H7 (cell line): ENCODE measurements around the gene MDM2. TPM values are rescaled to one million over a fixed set of nuclear protein-coding genes. Genes with fewer than 3 reads are reported as not detected.
A peak's percentile ranks its signal among the peaks of the same experiment; 100 is the strongest.

Experiments
- DNase-seq: peaks from one replicate; pipeline ENCODE4 v3.0.0; 2012
- H3K27me3 ChIP-seq: 2 replicates; pipeline ENCODE4 v1.6.0; 2011; ENCODE audit warnings: mild to moderate bottlenecking, low read length; ENCODE audit not compliant: control insufficient read depth, insufficient read depth
- H3K36me3 ChIP-seq: replicated peaks from 2 replicates; pipeline ENCODE4 v1.5.1; 2011; ENCODE audit warnings: low read length; ENCODE audit not compliant: control insufficient read depth, insufficient read depth
- H3K4me3 ChIP-seq: 2 replicates; pipeline ENCODE4 v1.5.1; 2011; ENCODE audit warnings: low read depth, mild to moderate bottlenecking, control low read depth, low read length, moderate library complexity; ENCODE audit not compliant: insufficient read depth
- total RNA-seq: library from RNA; depleted of rRNA; stranded (reverse); fragments of >200 nt; shearing (Covaris generic); gene quantifications from 2 replicates; pipeline ENCODE4 v1.2.3, GENCODE V29; 2014

Gene MDM2
- total RNA-seq, 1 experiment from 2014 or later = 40.6 TPM

DNA sequence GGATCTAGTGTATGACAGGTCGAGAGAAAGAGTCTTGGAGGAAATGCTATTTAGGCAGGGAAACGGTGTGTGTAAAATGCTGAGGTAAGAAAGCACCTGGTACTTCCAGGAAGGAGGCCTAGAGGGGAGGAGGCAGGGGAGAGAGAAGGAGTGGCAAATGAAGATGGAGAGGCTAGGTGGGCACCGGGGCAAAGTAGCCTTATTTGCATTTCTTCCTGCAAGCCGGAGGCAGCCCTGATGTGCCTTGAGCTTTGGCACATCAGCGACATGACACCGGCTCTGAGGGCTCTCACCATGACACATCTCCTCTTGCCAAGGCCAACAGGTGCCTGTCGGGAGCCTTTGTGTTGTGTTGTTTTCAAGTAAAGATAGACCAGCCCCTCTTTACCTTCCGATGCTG is 63.4 kb downstream of the MDM2 start:
- DNase-seq = no peak
- Histone ChIP-seq H3K27me3 (no peaks in the 10 kb centered on the region), H3K4me3 (no peak overlapping the region), H3K36me3 (no peaks in the 10 kb centered on the region)

DNA sequence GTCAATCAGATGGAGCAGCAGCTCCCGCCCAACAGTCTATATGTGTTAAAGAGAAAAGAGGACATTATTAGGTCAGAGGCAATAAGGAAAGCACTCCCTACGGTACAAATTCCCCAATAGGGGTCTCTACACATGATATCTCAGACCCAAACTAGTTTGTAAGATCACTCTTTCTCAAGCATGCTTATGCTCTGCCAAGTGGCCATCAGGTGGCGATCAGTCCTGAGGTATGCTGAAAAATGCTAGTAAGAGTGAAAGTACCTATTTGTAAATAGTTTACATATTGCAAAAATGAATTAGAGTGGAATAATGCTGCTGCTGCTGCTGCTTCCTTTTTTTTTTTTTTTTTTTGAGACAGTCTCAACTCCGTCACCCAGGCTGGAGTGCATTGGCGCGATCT is 63.9 kb downstream of the MDM2 start:
- Histone ChIP-seq H3K36me3 (no peaks in the 10 kb centered on the region), H3K4me3 (no peak overlapping the region), H3K27me3 (no peaks in the 10 kb centered on the region)
- DNase-seq = peak; percentile 25

DNA sequence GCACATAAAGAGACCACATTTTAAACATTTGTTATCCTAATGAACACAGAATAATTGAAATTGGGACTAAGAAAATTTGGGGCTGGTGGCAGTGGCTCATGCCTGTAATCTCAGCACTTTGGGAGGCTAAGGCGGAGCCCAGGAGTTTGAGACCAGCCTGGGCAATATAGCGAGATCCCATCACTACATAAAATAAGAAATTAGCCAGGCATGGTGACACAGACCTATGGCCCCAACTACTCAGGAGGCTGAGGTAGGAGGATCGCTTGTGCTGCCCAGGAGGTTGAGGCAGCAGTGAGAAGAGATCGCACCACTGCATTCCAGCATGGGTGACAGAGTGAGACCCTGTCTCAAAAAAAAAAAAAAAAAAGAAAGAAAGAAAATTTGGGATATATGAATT is 65.3 kb downstream of the MDM2 start:
- H3K4me3 ChIP-seq = no peak overlapping the region
- no peak for DNase-seq
- no peaks in the 10 kb centered on the region for H3K27me3 ChIP-seq

DNA sequence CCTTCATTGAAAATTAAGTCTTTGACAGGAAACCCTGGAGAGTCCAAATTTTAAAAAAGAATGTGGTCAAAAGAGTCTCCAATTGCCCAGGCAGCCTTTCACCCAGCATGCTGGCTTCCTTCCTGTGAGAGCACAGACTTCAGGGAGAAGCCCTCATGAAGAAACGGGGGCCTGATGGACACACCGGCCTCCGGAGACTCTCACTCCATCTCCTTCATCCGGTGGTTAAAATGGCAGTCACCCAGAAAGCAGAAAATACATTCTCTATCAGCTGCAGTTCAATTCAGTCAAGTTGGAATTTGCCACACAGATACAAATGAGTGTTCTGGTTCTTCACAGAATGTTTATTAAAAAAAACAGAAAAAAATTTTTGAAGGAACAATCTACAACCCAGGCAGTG is 68.5 kb downstream of the MDM2 start:
- Histone ChIP-seq H3K4me3 (no peak overlapping the region), H3K36me3 (no peaks in the 10 kb centered on the region), H3K27me3 (no peaks in the 10 kb centered on the region)
- no peak for DNase-seq

More for the DNA sequence above, 65.3 kb downstream of the MDM2 start:
- H3K36me3 ChIP-seq = no peaks in the 10 kb centered on the region

DNA sequence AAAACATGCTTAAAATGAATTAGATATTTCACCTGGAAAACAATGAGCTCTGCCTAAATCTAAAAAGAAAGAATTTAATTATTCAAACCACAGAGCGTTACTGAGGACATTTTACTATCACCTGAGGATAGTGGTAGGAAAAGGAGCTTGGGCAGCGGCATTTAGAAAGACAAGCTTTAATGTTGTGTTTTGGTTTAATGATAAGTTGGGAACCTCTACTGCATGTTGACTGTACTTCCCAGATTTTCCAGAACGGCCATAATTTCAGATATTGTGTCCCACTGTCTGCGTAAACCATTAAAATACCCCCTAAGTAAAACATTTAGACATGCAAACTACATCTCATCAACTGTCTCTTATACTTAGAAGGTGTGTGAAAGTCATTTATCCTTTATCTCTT is 69.6 kb downstream of the MDM2 start:
- no peak for DNase-seq

DNA sequence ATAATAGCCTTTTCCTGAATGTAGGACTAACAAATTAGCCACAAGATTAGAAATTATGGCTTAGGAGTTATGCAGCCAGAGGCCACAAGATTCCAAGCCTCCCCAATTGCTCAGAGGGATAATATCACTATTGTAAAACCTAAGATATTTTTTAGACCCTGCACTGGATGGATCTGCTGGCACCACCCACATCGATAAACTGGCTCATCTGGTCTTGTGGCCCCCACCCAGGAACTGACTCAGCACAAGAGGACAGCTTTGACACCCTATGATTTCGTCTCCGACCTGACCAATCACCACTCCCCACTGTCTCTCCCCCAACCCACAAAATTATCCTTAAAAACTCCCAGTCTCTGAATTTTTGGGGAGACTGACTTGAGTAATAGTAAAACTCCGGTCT is 70.3 kb downstream of the MDM2 start:
- no peaks in the 10 kb centered on the region for H3K27me3 ChIP-seq
- no peak for DNase-seq
- H3K36me3 ChIP-seq = no peaks in the 10 kb centered on the region
- H3K4me3 ChIP-seq = no peak overlapping the region

More for the DNA sequence above, 69.6 kb downstream of the MDM2 start:
- H3K36me3 ChIP-seq = no peaks in the 10 kb centered on the region
- H3K27me3 ChIP-seq = no peaks in the 10 kb centered on the region
- H3K4me3 ChIP-seq = no peak overlapping the region

- Histone ChIP-seq H3K27me3 (no peaks in the 10 kb centered on the region), H3K36me3 (no peaks in the 10 kb centered on the region), H3K4me3 (no peak overlapping the region)
- no peak for DNase-seq
Measured at GRCh38 chr12:68878846-68879245, 70.9 kb downstream of the MDM2 start.

DNA sequence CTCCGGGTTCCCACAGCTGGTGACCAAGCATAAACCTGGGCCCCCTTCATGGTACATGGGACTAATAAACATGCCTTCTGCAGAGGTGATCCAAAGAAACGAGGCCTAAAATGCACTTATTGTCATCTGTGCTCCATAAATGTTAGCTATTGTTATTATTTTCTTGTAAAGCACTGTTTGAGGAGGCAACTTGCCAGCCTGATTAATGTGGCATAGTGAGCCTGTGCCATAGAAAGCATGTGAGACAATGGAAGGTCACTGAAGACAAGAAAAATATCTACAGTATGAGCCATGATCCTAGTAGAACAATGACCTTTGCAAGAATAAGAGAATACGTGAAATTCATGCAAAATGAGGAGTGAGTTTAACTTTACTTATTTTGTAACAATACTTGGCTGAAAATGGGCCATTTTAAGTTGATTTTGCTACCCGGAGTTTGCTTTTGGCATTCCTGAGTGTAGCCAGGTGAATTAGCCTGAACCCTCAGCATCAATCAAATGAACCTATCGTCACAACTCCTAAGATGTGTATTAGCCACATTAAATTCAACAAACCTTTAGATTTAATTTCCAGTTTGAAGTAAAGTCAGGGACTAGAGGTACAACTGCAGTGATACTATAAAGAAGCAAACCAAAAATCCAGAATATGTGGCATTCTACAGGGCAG is 72.8 kb downstream of the MDM2 start:
- Histone ChIP-seq H3K4me3 (no peak overlapping the region), H3K36me3 (no peaks in the 10 kb centered on the region), H3K27me3 (no peaks in the 10 kb centered on the region)
- no peak for DNase-seq

DNA sequence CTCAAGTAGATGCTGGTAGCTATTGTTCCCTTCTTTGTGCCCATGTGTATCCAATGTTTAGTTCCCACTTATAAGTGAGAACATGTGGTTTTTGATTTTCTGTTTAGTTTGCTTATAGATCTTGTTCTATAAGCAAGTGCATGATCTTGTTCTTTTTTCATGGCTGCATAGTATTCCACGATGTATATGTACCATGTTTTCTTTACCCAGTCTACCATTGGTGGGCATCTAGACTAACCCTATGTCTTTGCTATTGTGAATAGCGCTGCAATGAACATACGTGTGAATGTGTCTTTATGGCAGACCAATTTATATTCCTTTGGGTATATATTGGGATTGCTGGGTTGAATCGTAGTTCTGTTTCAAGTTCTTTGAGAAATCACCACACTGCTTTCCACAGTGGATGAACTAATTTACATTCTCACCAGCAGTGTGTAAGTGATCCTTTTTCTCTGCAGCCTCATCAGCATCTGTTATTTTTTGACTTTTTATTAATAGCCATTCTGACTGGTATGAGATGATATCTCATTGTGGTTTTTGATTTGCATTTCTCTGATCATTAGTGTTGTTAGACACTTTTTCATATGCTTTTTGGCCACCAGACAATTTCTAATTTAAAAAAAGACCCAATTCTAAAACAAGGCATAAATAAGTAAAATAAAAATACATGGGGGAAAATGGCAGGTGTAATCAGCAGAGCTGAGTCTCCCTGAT is 74.4 kb downstream of the MDM2 start:
- no peak overlapping the region for H3K4me3 ChIP-seq
- no peaks in the 10 kb centered on the region for H3K27me3 ChIP-seq
- no peaks in the 10 kb centered on the region for H3K36me3 ChIP-seq
- no peak for DNase-seq

GRCh38 chr12:68883151-68883550 is 75.2 kb downstream of the MDM2 start:
- H3K4me3 ChIP-seq = no peak overlapping the region
- no peaks in the 10 kb centered on the region for H3K36me3 ChIP-seq
- no peak for DNase-seq
- H3K27me3 ChIP-seq = no peaks in the 10 kb centered on the region

GRCh38 chr12:68884251-68884650 is 76.3 kb downstream of the MDM2 start:
- Histone ChIP-seq H3K36me3 (no peaks in the 10 kb centered on the region), H3K4me3 (no peak overlapping the region), H3K27me3 (no peaks in the 10 kb centered on the region)
- no peak for DNase-seq

GRCh38 chr12:68885381-68885780 is 77.4 kb downstream of the MDM2 start:
- H3K27me3 ChIP-seq = no peaks in the 10 kb centered on the region
- DNase-seq = no peak
- no peaks in the 10 kb centered on the region for H3K36me3 ChIP-seq
- H3K4me3 ChIP-seq = no peak overlapping the region

DNA sequence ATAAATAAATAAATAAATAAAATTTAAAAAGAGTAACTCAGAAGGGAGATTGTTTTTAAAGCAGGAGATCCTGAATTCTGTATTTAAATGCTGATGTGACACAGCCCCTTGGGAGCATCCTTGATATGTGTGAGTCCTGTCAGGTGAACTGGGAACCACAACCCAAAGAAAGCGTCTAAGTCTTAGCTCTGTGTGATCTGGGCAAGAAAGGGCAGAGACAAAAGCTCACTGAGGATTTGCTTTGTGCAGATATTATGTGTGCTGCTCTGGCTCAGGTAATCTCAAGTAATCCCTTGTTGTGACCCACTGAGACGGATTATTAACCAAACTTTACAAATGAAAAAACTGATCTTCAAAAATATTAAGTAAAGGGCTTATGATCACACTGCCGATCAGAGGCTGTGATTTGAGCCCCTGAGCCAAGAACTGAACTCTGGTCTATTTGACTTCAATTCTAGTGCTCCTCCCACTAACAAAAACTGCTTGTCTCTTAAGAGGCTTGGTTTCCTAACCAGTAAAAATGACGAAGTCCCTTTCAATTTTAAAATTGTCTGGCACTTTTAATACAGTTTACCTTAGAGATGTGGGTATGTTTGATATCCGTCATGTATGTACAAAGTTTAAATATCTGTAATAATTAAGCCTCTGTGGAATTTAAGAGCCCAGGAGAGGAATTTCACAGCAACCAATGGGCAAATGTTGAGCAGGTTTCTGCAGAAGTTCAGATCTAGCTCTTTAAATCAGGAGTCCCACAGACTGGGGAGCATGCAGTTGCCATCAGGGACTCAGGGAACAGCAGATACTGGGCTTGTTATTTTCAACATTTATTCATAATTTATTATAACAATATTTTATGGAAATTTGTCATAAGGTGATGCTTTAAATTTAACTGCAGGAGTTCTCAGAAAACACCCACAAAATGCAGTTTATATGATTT is 78.9 kb downstream of the MDM2 start:
- no peak for DNase-seq
- no peaks in the 10 kb centered on the region for H3K36me3 ChIP-seq

DNA sequence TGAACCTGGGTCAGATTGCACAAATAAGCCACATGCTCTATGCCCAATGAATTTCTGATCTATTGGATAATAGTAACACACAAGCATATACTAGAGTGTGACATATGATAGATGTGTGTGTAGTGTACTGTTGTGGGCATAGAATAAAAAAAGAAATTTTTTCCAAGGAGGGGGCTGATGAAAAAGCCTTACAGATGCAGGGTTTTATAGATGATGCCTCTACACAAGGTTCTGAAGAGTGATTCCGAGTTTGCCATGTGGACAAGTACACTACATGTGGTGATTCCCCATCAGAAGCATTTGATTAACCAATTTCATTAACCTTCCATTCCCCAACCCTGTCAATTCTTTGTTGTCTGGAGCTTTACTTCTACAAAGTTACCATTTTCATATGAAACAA is 79.7 kb downstream of the MDM2 start:
- Histone ChIP-seq H3K27me3 (no peaks in the 10 kb centered on the region), H3K36me3 (no peaks in the 10 kb centered on the region), H3K4me3 (no peak overlapping the region)
- DNase-seq = no peak

More for the DNA sequence above, 78.9 kb downstream of the MDM2 start:
- H3K27me3 ChIP-seq = no peaks in the 10 kb centered on the region
- H3K4me3 ChIP-seq = no peak overlapping the region

DNA sequence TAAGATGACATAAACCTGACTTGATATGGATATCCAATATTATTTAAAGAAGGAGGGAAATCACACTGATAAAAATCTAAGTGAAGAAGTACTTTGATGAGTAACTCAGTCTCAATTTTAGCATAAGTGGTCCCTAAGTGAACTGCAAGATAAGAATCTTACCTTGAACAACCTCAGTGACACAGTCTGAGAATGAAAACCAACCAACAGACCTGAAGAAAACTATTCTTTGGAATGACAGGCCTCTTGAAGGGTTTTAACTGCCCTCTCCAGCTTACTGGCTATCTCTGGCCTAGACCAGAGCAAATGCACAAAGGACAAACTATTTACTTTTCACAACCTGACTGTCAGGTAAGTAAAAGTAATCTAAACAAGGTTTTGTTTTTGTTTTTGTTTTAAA is 80.3 kb downstream of the MDM2 start:
- no peaks in the 10 kb centered on the region for H3K27me3 ChIP-seq
- no peak overlapping the region for H3K4me3 ChIP-seq
- DNase-seq = no peak

More for the DNA sequence above, 80.3 kb downstream of the MDM2 start:
- H3K36me3 ChIP-seq = no peaks in the 10 kb centered on the region
